Esophagus muscularis mucosa (tissue), 4 donors: ENCODE results near the gene RUNX2.

Source experiments
- EP300 ChIP-seq: sonication (generic); formaldehyde crosslinking; IDR thresholded peaks from one replicate; pipeline ENCODE4 v1.6.1; 2017; ENCODE audit warnings: antibody characterized with exemption
- POLR2A ChIP-seq: fragments of 450-650 bp; IDR thresholded peaks from one replicate; pipeline ENCODE4 v1.6.1; 2017; ENCODE audit warnings: antibody characterized with exemption, moderate library complexity, mild to moderate bottlenecking, low read depth
- POLR2AphosphoS5 ChIP-seq, 2 donors: sonication (generic); formaldehyde crosslinking; IDR thresholded peaks; one replicate each; pipeline ENCODE4 v1.6.1; 2017; ENCODE audit warnings: antibody characterized with exemption in 2 of 2
- TF ChIP-seq, protein P1 (sequence below), 3 experiments: fragments of 200-600 bp in 2 of 3; fragments of 450-650 bp in 1 of 3; sonication (generic) in 2 of 3; IDR thresholded peaks; one replicate each; pipeline ENCODE4 v1.5.1; 2017 to 2019; ENCODE audit warnings: antibody characterized with exemption in 3 of 3, mild to moderate bottlenecking in 2 of 3, moderate library complexity in 1 of 3

DNA sequence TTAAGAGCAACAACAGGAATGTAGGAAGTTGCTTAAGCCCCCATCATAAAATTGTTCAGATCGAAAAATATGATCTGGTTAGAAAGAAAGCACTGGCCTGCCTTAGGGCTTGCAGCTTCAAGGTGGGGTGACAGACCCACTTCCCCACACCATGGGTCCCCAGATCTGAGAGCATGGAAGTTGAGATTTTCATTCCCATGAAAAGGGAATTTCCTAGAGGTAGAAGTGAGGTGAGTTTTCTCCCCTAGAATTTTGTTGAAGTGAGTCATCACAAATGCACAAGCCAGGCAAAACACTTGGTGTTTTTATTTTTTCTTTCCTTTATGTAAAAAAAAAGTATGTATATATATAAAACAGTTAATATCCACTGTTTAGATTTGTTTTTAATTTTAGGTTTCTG is 263.2 kb downstream of the RUNX2 start:
- TF ChIP-seq, protein P1, sequence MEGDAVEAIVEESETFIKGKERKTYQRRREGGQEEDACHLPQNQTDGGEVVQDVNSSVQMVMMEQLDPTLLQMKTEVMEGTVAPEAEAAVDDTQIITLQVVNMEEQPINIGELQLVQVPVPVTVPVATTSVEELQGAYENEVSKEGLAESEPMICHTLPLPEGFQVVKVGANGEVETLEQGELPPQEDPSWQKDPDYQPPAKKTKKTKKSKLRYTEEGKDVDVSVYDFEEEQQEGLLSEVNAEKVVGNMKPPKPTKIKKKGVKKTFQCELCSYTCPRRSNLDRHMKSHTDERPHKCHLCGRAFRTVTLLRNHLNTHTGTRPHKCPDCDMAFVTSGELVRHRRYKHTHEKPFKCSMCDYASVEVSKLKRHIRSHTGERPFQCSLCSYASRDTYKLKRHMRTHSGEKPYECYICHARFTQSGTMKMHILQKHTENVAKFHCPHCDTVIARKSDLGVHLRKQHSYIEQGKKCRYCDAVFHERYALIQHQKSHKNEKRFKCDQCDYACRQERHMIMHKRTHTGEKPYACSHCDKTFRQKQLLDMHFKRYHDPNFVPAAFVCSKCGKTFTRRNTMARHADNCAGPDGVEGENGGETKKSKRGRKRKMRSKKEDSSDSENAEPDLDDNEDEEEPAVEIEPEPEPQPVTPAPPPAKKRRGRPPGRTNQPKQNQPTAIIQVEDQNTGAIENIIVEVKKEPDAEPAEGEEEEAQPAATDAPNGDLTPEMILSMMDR (IDR thresholded peaks at IDR 0.05), result no peak
- TF ChIP-seq POLR2A, result no peak
- TF ChIP-seq EP300, result no peak
- no peak for TF ChIP-seq POLR2AphosphoS5 (IDR thresholded peaks at IDR 0.05)
